Fibroblast of gingiva (primary cell): Measurements from ENCODE around the gene EHBP1L1.
A peak's percentile ranks its signal among the peaks of the same experiment; 100 is the strongest.
"Not testable (repeated sequence)": the region's sequence is repeated elsewhere in the genome, so short reads cannot be mapped to it uniquely, and the experiment has no call there.

Experiments used
- DNase-seq: peaks from one replicate; pipeline ENCODE4 v3.0.0-alpha.2; 2011; ENCODE audit warnings: low read depth

EHBP1L1 gene

GRCh38 chr11:65636108-65637031, 60.5 kb downstream of the EHBP1L1 start:
- DNase-seq: no peak

DNA sequence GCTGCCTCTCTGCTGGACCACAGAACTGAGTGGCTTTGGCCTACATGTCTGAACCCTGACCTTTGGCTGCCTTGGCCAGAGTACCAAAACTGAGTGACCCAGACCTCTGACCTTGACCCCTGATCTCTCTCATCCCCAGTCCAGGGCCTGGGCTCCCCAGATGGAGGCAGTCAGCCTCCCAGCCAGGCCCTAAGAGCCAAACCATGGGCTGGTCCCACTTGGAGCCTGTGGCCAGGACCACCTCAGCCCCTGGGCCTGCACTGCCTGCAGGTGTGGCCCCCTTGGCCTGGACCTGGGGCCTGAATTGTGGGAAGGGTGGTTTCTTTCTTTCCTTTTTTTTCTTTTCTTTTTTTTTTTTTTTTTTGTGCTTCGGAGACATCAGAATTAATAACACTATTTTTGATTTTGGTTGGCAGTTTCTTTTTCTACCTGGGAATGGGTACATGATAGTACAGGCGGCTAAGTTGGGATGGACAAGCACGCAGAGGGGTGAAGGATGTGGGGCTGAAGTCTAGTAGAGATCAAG, 61.2 kb downstream of the EHBP1L1 start:
- DNase-seq: no peak

- peak; percentile 75 for DNase-seq
Observed at GRCh38 chr11:65637794-65638419, 62.1 kb downstream of the EHBP1L1 start, which contains the start of gene SIPA1. Gene SIPA1, plus strand, starts transcription at chr11:65638101. Its CDS starts 2,821 bp downstream, at chr11:65640922.

GRCh38 chr11:65639228-65639597, 63.4 kb downstream of the EHBP1L1 start:
- not testable (repeated sequence) for DNase-seq

DNA sequence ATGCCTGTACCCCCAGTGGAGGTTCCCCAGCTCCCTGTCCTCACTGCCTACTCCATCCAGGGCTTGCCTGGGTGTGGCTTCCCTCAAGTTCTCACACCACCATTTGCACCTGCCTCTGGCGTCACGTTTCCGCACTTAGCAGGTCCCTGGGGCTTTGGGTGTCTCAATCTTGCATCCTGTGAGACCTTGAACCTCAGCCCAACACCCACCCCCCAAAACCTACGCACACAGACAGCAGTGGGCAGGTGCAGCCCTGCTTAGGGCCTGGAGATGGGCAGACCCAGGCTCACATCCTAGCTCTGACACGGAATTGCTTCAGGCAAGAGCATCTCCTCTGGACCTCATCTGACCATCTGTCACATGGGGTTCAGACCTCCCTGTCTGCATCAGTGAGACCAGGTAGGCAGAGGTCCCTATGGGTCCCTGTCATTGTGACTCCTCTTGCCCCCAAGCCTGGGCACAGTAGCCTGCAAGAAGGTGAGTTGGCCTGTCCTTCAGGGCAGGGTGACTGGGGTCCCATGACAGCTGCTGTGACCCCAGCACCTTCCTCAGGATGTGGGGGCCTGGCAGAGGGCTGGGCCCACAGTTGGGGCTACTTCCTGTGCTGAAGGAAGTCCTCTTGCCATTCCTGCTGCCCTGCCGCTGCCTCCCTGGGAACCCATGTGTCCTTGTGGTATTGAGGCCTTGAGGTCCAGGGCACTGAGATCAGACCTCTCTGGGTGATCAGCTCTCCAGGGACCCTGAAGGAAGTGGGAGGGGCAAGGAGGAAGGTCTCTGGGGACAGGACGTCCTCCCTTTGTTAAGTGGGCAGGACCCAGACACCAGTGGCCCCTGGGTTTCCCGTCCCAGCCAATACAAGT, 64.0 kb downstream of the EHBP1L1 start:
- DNase-seq: no peak

- DNase-seq: no peak
Observed at GRCh38 chr11:65640483-65641296, 64.8 kb downstream of the EHBP1L1 start.

DNA sequence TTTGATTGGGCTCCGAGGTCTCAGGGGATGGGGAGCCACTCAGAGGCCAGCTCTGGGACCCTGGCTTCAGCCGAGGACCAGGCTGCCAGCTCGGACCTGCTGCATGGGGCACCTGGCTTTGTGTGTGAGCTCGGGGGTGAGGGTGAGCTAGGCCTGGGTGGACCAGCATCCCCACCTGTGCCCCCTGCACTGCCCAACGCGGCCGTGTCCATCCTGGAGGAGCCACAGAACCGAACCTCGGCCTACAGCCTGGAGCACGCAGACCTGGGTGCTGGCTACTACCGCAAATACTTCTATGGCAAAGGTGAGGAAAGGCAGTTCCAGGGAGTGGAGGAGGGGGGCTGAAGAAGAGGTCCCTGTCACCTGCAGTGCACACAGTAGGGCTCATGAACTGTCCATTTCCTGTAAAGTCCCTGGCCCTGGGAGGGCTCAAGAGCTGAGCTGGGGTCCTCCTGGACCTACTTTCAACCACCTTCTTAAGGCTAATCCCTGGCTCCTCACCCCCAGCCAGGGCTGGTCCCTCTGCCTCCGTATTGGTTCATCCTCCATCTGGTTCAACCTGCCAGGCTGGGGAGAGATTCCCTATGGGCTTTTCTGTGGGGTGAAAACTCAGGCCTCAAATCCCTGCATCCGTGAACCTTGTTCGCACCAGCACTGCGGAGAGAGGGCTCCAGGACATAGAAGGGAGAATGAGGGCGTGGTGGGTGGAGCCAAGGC, 65.6 kb downstream of the EHBP1L1 start:
- no peak for DNase-seq
